Keratinocyte (primary cell): ENCODE results near the gene DLG1. TPM values are rescaled to one million over a fixed set of nuclear protein-coding genes. Genes with fewer than 3 reads are reported as not detected.

Experiments used
- DNase-seq: peaks from one replicate; pipeline ENCODE4 v3.0.0-alpha.2; 2011; ENCODE audit warnings: low read depth, missing footprints, low spot score
- FAIRE-seq: peaks from 2 replicates; lab custom pipeline; 2011; peaks lifted over from hg19 to GRCh38; lab: Jason Lieb, UNC
- H2AFZ ChIP-seq: 2 replicates; pipeline ENCODE4 v1.6.0; 2012; ENCODE audit warnings: low read length, control low read depth, inconsistent platforms; ENCODE audit not compliant: control insufficient read depth
- H3K27ac ChIP-seq: 2 replicates; pipeline ENCODE4 v1.5.1; 2011; ENCODE audit warnings: low read length; ENCODE audit not compliant: control insufficient read depth, insufficient read depth
- H3K27me3 ChIP-seq: 3 replicates; pipeline ENCODE4 v1.6.0; 2011; ENCODE audit warnings: low read length; ENCODE audit not compliant: control insufficient read depth, insufficient read depth; ENCODE audit errors: extremely low read depth
- H3K36me3 ChIP-seq, 2 experiments: 2 replicates in 1 of 2; 3 replicates in 1 of 2; pipeline ENCODE4 v1.5.1; 2011; ENCODE audit warnings: low read length in 2 of 2, mild to moderate bottlenecking in 1 of 2; ENCODE audit not compliant: control insufficient read depth in 2 of 2, insufficient read depth in 2 of 2; ENCODE audit errors: extremely low read depth in 1 of 2
- H3K4me1 ChIP-seq: 3 replicates; pipeline ENCODE4 v1.5.1; 2011; ENCODE audit warnings: low read length; ENCODE audit not compliant: control insufficient read depth, insufficient read depth; ENCODE audit errors: extremely low read depth
- H3K4me2 ChIP-seq: 3 replicates; pipeline ENCODE4 v1.6.0; 2011; ENCODE audit warnings: low read depth, low read length; ENCODE audit not compliant: control insufficient read depth, insufficient read depth; ENCODE audit errors: extremely low read depth
- H3K4me3 ChIP-seq, 3 experiments: fragments of 200-600 bp in 1 of 3; sonication (generic) in 1 of 3; 2 replicates in 2 of 3; 3 replicates in 1 of 3; pipeline ENCODE4 v1.5.1; 2011 to 2016; ENCODE audit warnings: low read length in 3 of 3, mild to moderate bottlenecking in 3 of 3, control low read depth in 2 of 3, inconsistent platforms in 1 of 3, low read depth in 1 of 3, mixed read lengths in 1 of 3, mixed run types in 1 of 3, moderate library complexity in 1 of 3; ENCODE audit not compliant: control insufficient read depth in 2 of 3, insufficient read depth in 2 of 3; ENCODE audit errors: extremely low read depth in 1 of 3
- H3K79me2 ChIP-seq: 2 replicates; pipeline ENCODE4 v1.6.0; 2012; ENCODE audit warnings: low read length; ENCODE audit not compliant: control insufficient read depth, insufficient read depth
- H3K9ac ChIP-seq: 3 replicates; pipeline ENCODE4 v1.6.0; 2011; ENCODE audit warnings: low read length; ENCODE audit not compliant: control insufficient read depth, insufficient read depth; ENCODE audit errors: extremely low read depth
- H3K9me1 ChIP-seq: 3 replicates; pipeline ENCODE4 v1.6.0; 2011; ENCODE audit warnings: low read length; ENCODE audit not compliant: control insufficient read depth, insufficient read depth; ENCODE audit errors: extremely low read depth
- H3K9me3 ChIP-seq: 2 replicates; pipeline ENCODE4 v1.5.1; 2012; ENCODE audit warnings: low read depth, low read length; ENCODE audit not compliant: control insufficient read depth
- H4K20me1 ChIP-seq: 3 replicates; pipeline ENCODE4 v1.6.0; 2011; ENCODE audit warnings: low read length; ENCODE audit not compliant: control insufficient read depth, insufficient read depth; ENCODE audit errors: extremely low read depth
- EZH2 ChIP-seq: IDR thresholded peaks from one replicate; pipeline ENCODE4 v1.6.1; 2012; ENCODE audit warnings: inconsistent platforms, mild to moderate bottlenecking, low read length, moderate library complexity
- dilution Hi-C: fragments of 300-500 bp; cut with MboI; formaldehyde crosslinking; loops from one replicate; pipeline ENCODE4 v1.7.0; 2020; ENCODE audit warnings: low sequenced_read_pairs; ENCODE audit not compliant: extremely low pct_ligation_motif_present
- polyA plus RNA-seq, 5 experiments: library from polyadenylated mRNA; depleted of rRNA in 3 of 5; stranded (reverse) in 3 of 5; stranded (forward) in 1 of 5; unstranded in 1 of 5; fragments of >200 nt; gene quantifications; 1 replicate in 1 of 5; 2 replicates in 3 of 5; 3 replicates in 1 of 5; pipeline versions ENCODE4 v1.2.1 to v1.2.3, GENCODE V29; 2011 to 2012; ENCODE audit warnings: missing spikeins in 2 of 5, low read depth in 1 of 5, low replicate concordance in 1 of 5
- TF ChIP-seq, protein P1 (sequence below), 3 experiments: IDR thresholded peaks in 1 of 3; conservative IDR thresholded peaks in 1 of 3; optimal IDR thresholded peaks in 1 of 3; 2 replicates in 2 of 3; 3 replicates in 1 of 3; pipeline versions ENCODE3 to v1.5.1; 2011; ENCODE audit warnings: low read length in 3 of 3, mild to moderate bottlenecking in 3 of 3, moderate library complexity in 2 of 3, control low read depth in 1 of 3, inconsistent platforms in 1 of 3; ENCODE audit not compliant: insufficient read depth in 2 of 3; ENCODE audit errors: extremely low read depth in 1 of 3

DLG1 gene
- polyA plus RNA-seq, 1 donor (not counting 4 experiments of a cell fraction or from before 2014, with no cell fraction given) = 139 TPM

DNA sequence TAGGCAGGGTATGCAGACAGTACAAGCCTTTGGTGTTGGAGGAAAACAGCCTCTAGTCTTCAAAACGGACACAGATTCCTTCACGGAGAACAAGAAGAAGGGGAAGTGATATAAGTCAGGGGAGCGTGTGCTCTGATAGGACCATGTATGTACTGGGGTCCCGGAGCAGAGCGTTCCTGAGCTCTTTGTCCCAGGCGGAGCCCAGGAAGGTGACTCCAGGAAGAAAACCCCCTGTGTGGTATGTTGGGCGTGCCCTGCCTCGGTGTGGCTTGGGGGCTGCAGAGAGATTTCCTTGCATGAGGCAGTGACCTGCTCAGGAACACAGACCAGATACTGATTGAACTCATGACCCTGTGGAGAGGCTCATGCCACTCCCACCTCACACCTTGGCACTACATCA lies 290.5 kb downstream of the DLG1 start:
- no peaks in the 10 kb centered on the region for H3K36me3 ChIP-seq
- dilution Hi-C loops = no loop called here
- no peaks in the 10 kb centered on the region for H3K79me2 ChIP-seq
- DNase-seq (no peak), FAIRE-seq (no peak)
- H3K9ac ChIP-seq = no peak overlapping the region
- no peaks in the 10 kb centered on the region for H3K9me3 ChIP-seq
- H3K9me1 ChIP-seq = no peaks in the 10 kb centered on the region
- H3K4me3 ChIP-seq = no peak overlapping the region
- no peak overlapping the region for H3K27ac ChIP-seq
- no peaks in the 10 kb centered on the region for H4K20me1 ChIP-seq
- H3K4me1 ChIP-seq = peaks cover 5% of the 10 kb centered on the region
- no peak overlapping the region for H3K4me2 ChIP-seq
- H3K27me3 ChIP-seq = no peaks in the 10 kb centered on the region
- H2AFZ ChIP-seq = no peak overlapping the region
- TF ChIP-seq EZH2 = no peak
- TF ChIP-seq, protein P1, sequence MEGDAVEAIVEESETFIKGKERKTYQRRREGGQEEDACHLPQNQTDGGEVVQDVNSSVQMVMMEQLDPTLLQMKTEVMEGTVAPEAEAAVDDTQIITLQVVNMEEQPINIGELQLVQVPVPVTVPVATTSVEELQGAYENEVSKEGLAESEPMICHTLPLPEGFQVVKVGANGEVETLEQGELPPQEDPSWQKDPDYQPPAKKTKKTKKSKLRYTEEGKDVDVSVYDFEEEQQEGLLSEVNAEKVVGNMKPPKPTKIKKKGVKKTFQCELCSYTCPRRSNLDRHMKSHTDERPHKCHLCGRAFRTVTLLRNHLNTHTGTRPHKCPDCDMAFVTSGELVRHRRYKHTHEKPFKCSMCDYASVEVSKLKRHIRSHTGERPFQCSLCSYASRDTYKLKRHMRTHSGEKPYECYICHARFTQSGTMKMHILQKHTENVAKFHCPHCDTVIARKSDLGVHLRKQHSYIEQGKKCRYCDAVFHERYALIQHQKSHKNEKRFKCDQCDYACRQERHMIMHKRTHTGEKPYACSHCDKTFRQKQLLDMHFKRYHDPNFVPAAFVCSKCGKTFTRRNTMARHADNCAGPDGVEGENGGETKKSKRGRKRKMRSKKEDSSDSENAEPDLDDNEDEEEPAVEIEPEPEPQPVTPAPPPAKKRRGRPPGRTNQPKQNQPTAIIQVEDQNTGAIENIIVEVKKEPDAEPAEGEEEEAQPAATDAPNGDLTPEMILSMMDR (optimal IDR thresholded peaks at IDR 0.05 in 1 of 3, IDR thresholded peaks at IDR 0.05 in 1 of 3, conservative IDR thresholded peaks at IDR 0.05 in 1 of 3; ENCODE audit: extremely low read depth in 1 of 3, insufficient read depth in 2 of 3, low read length in 3 of 3) = no peak

DNA sequence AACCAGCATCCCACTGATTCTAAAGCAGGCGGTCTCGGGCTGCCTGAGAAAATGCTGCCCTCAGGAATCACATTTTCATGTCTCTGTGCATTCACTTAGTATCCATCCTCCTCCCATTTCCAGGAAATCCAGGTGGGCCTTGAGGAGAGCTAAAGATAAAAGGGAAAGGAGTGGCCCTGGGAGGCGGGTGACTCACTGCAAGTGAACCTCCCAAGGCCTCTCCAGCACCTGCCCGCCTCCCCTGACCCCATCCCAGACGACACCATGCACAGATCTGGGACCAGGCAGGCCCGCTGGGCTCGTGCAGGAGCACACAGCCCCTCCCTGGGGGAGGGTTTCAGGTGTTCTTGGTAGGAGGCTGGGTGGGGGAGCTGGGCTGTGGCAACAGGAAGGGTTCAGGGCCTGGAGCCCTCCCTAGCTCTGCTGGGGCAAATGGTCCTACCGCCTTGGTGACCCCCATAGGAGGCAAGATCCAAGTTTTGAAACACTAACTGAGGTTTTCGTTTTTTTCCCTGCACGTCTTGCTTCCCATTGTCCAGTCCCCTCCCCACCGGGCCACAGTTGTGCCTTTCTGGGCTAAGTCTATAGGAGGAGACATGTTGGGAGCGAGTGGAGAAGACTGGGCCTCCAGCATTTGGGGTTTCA lies 291.0 kb downstream of the DLG1 start:
- H3K27me3 ChIP-seq = no peaks in the 10 kb centered on the region
- no peak overlapping the region for H3K4me2 ChIP-seq
- H3K9me1 ChIP-seq = no peaks in the 10 kb centered on the region

More for the DNA sequence above, 291.0 kb downstream of the DLG1 start:
- Histone ChIP-seq H2AFZ (no peak overlapping the region), H3K9ac (no peak overlapping the region), H3K9me3 (no peaks in the 10 kb centered on the region), H3K4me1 (peaks cover 5% of the 10 kb centered on the region), H3K27ac (no peak overlapping the region), H3K4me3 (no peak overlapping the region), H3K36me3 (no peaks in the 10 kb centered on the region), H3K79me2 (no peaks in the 10 kb centered on the region), H4K20me1 (no peaks in the 10 kb centered on the region)
- TF ChIP-seq EZH2 = no peak
- TF ChIP-seq, protein P1 (optimal IDR thresholded peaks at IDR 0.05 in 1 of 3, IDR thresholded peaks at IDR 0.05 in 1 of 3, conservative IDR thresholded peaks at IDR 0.05 in 1 of 3; ENCODE audit: extremely low read depth in 1 of 3, insufficient read depth in 2 of 3, low read length in 3 of 3) = no peak
- dilution Hi-C loops = no loop called here
- no peak for FAIRE-seq
- no peak for DNase-seq
